NCI-H69 (cell line): ENCODE data around the gene NDUFB11.

Experiments
- DNase-seq: peaks from one replicate; lab custom pipeline; 2025; lab: John Stamatoyannopoulos, UW

NDUFB11 gene

GRCh38 chrX:47174846-47175587 is 30.5 kb upstream of the NDUFB11 start:
- no peak for DNase-seq

GRCh38 chrX:47174376-47174775 is 29.9 kb upstream of the NDUFB11 start:
- DNase-seq = no peak

- DNase-seq = no peak
Observed at GRCh38 chrX:47172971-47173792, 28.7 kb upstream of the NDUFB11 start.

GRCh38 chrX:47172549-47172948 is 28.0 kb upstream of the NDUFB11 start:
- DNase-seq = no peak

GRCh38 chrX:47171996-47172395 is 27.5 kb upstream of the NDUFB11 start:
- DNase-seq = no peak

- DNase-seq = no peak
Observed at GRCh38 chrX:47170861-47171692, 26.6 kb upstream of the NDUFB11 start.

- DNase-seq = no peak
Observed at GRCh38 chrX:47169726-47170515, 25.4 kb upstream of the NDUFB11 start.

- DNase-seq = no peak
Observed at GRCh38 chrX:47169273-47169672, 24.8 kb upstream of the NDUFB11 start.

- DNase-seq = no peak
Observed at GRCh38 chrX:47168495-47169073, 24.1 kb upstream of the NDUFB11 start.

- no peak for DNase-seq
Observed at GRCh38 chrX:47166126-47166525, 21.6 kb upstream of the NDUFB11 start.

- no peak for DNase-seq
Observed at GRCh38 chrX:47164420-47164819, 19.9 kb upstream of the NDUFB11 start.

GRCh38 chrX:47162927-47163583 is 18.6 kb upstream of the NDUFB11 start:
- no peak for DNase-seq

GRCh38 chrX:47160781-47161180 is 16.3 kb upstream of the NDUFB11 start:
- no peak for DNase-seq

- no peak for DNase-seq
Observed at GRCh38 chrX:47158781-47159180, 14.3 kb upstream of the NDUFB11 start.

GRCh38 chrX:47158131-47158530 is 13.6 kb upstream of the NDUFB11 start:
- no peak for DNase-seq

- no peak for DNase-seq
Observed at GRCh38 chrX:47156611-47157520, 12.4 kb upstream of the NDUFB11 start.

- DNase-seq = peak; percentile 6
Observed at GRCh38 chrX:47151435-47151834, 6.9 kb upstream of the NDUFB11 start.

- no peak for DNase-seq
Observed at GRCh38 chrX:47148946-47149345, 4.4 kb upstream of the NDUFB11 start.
